ENCODE results near the gene SMIM15.

SMIM15 gene

GRCh38 chr5:61162832-61163567 lies 732 bp upstream of the SMIM15 start:
- peak overlapping the region; percentile 82 to 97 (median 94) for H3K27ac ChIP-seq
- peak overlapping the region; percentile 48 to 91 (median 61) for H3K4me3 ChIP-seq

- Histone ChIP-seq H3K4me3 (no peak overlapping the region), H3K27ac (no peak overlapping the region)
Observed at GRCh38 chr5:61160497-61160896, 1.8 kb downstream of the SMIM15 start.

- Histone ChIP-seq H3K27ac (no peak overlapping the region), H3K4me3 (no peak overlapping the region)
Observed at GRCh38 chr5:61159836-61160235, 2.4 kb downstream of the SMIM15 start.

- H3K4me3 ChIP-seq = no peak overlapping the region
- H3K27ac ChIP-seq = no peak overlapping the region
Observed at GRCh38 chr5:61159070-61159469, 3.2 kb downstream of the SMIM15 start.

- H3K4me3 ChIP-seq = no peak overlapping the region
- H3K27ac ChIP-seq = no peak overlapping the region
Observed at GRCh38 chr5:61151893-61152292, 10.4 kb downstream of the SMIM15 start.

GRCh38 chr5:61148515-61148914 lies 13.8 kb downstream of the SMIM15 start:
- H3K27ac ChIP-seq = no peak overlapping the region

GRCh38 chr5:61142811-61143210 lies 19.5 kb downstream of the SMIM15 start:
- no peak overlapping the region for H3K4me3 ChIP-seq

More at GRCh38 chr5:61148515-61148914, 13.8 kb downstream of the SMIM15 start:
- no peak overlapping the region for H3K4me3 ChIP-seq

GRCh38 chr5:61142391-61142790 lies 19.9 kb downstream of the SMIM15 start:
- Histone ChIP-seq H3K4me3 (no peak overlapping the region), H3K27ac (no peak overlapping the region)

More at GRCh38 chr5:61142811-61143210, 19.5 kb downstream of the SMIM15 start:
- H3K27ac ChIP-seq = no peak overlapping the region

- Histone ChIP-seq H3K27ac (no peak overlapping the region), H3K4me3 (no peak overlapping the region)
Observed at GRCh38 chr5:61141801-61142200, 20.5 kb downstream of the SMIM15 start.

- H3K27ac ChIP-seq = no peak overlapping the region
- H3K4me3 ChIP-seq = no peak overlapping the region
Observed at GRCh38 chr5:61139931-61140330, 22.3 kb downstream of the SMIM15 start.

GRCh38 chr5:61139094-61139873 lies 23.0 kb downstream of the SMIM15 start:
- Histone ChIP-seq H3K27ac (no peak overlapping the region), H3K4me3 (no peak overlapping the region)

GRCh38 chr5:61137835-61138234 lies 24.4 kb downstream of the SMIM15 start:
- H3K27ac ChIP-seq = no peak overlapping the region

GRCh38 chr5:61132559-61132958 lies 29.7 kb downstream of the SMIM15 start:
- H3K4me3 ChIP-seq = no peak overlapping the region
- no peak overlapping the region for H3K27ac ChIP-seq

More at GRCh38 chr5:61137835-61138234, 24.4 kb downstream of the SMIM15 start:
- no peak overlapping the region for H3K4me3 ChIP-seq

GRCh38 chr5:61130289-61130688 lies 32.0 kb downstream of the SMIM15 start:
- Histone ChIP-seq H3K4me3 (no peak overlapping the region), H3K27ac (no peak overlapping the region)

- no peak overlapping the region for H3K27ac ChIP-seq
Observed at GRCh38 chr5:61123145-61123544, 39.1 kb downstream of the SMIM15 start.

GRCh38 chr5:61120534-61120933 lies 41.7 kb downstream of the SMIM15 start:
- H3K27ac ChIP-seq = no peak overlapping the region
- H3K4me3 ChIP-seq = no peak overlapping the region

More at GRCh38 chr5:61123145-61123544, 39.1 kb downstream of the SMIM15 start:
- H3K4me3 ChIP-seq = no peak overlapping the region

GRCh38 chr5:61119066-61119465 lies 43.2 kb downstream of the SMIM15 start:
- Histone ChIP-seq H3K4me3 (no peak overlapping the region), H3K27ac (no peak overlapping the region)

GRCh38 chr5:61115968-61116367 lies 46.3 kb downstream of the SMIM15 start:
- no peak overlapping the region for H3K4me3 ChIP-seq
- no peak overlapping the region for H3K27ac ChIP-seq

- Histone ChIP-seq H3K4me3 (no peak overlapping the region), H3K27ac (no peak overlapping the region)
Observed at GRCh38 chr5:61114441-61114840, 47.8 kb downstream of the SMIM15 start.
